Left lung (tissue), 10 donors: ENCODE measurements around the gene GRM7. TPM values are rescaled to one million over a fixed set of nuclear protein-coding genes. Genes with fewer than 3 reads are reported as not detected.

Experiments used
- ATAC-seq: fragments of 200-7000 bp; cut with Tn5 transposase; one replicate; pipeline ENCODE4 v1.9.1; 2020; ENCODE audit warnings: moderate library complexity
- DNase-seq, 4 donors: peaks; one replicate each; pipeline ENCODE4 v3.0.0-alpha.2; 2013 to 2020
- H3K27ac ChIP-seq, 2 donors: fragments of 200-600 bp; sonication (generic) in 1 of 2; one replicate each; pipeline versions ENCODE4 v1.5.0 to v1.8.0; 2020 to 2021
- H3K27me3 ChIP-seq, 2 donors: fragments of 200-600 bp; sonication (generic) in 1 of 2; one replicate each; pipeline versions ENCODE4 v1.5.0 to v1.8.0; 2020 to 2021
- H3K36me3 ChIP-seq, 2 donors: fragments of 200-600 bp; sonication (generic) in 1 of 2; one replicate each; pipeline versions ENCODE4 v1.5.0 to v1.8.0; 2020 to 2021
- H3K4me1 ChIP-seq, 2 donors: fragments of 200-600 bp; one replicate each; pipeline ENCODE4 v1.8.0; 2021
- H3K4me3 ChIP-seq, 2 donors: fragments of 200-600 bp; sonication (generic) in 1 of 2; one replicate each; pipeline versions ENCODE4 v1.5.0 to v1.8.0; 2020 to 2021; ENCODE audit warnings: mild to moderate bottlenecking in 1 of 2
- H3K9me3 ChIP-seq, 2 donors: fragments of 200-600 bp; sonication (generic) in 1 of 2; one replicate each; pipeline versions ENCODE4 v1.5.0 to v1.8.0; 2020 to 2021
- intact Hi-C, 2 donors: fragments of 100-400 bp; cut with DNase I; formaldehyde crosslinking; loops; one replicate each; pipeline versions ENCODE4 v1.11.2 to v1.14.2; 2022
- polyA plus RNA-seq, 6 donors: library from polyadenylated mRNA; unstranded; fragments of 120-200 nt; gene quantifications; one replicate each; pipeline ENCODE4 v1.2.1, GENCODE V29; 2013; ENCODE audit not compliant: insufficient read length in 6 of 6
- total RNA-seq, 2 donors: library from RNA; stranded (reverse); fragmentation: NEBNext Ultra II Directional; extraction: Animal tissue kit (Norgen Biotek cat#: 25700); gene quantifications; one replicate each; pipeline ENCODE4 v1.2.1, GENCODE V29; 2021
- TF ChIP-seq, protein P1 (sequence below), 2 donors: fragments of 200-600 bp; sonication (generic) in 1 of 2; IDR thresholded peaks; one replicate each; pipeline versions ENCODE4 v1.5.0 to v1.8.0; 2021; ENCODE audit warnings: antibody characterized with exemption in 2 of 2
- donor health status: DM: no; HTN: yes; CAD: no.
- donor health status: DM: no; HTN: no; CAD: no.

GRM7 gene
- total and polyA plus RNA-seq, 8 donors = 0.04 to 0.72 (median 0.27) TPM

DNA sequence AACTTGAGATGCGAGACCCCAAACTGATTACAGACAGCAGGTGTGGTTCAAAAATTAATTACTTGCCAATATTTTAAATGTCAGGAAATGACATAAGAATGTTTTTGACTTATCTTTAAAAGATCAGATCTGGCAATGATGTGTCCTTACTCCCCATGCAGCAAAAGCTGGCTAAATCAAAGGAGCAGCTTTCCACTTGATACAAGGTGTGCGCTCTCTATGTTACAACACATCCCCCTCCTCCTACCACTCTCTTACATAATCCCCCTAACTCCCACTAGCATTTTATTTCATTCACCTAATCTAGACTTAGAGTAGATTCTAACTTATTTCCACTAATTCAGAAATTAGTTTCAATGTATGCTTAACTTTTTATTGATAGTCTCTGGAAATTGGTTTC, 609.0 kb downstream of the GRM7 start:
- Histone ChIP-seq H3K27ac (no peak overlapping the region), H3K27me3 (no peaks in the 10 kb centered on the region), H3K4me3 (no peak overlapping the region), H3K4me1 (no peaks in the 10 kb centered on the region), H3K36me3 (no peaks in the 10 kb centered on the region), H3K9me3 (no peaks in the 10 kb centered on the region)
- no peak for ATAC-seq
- intact Hi-C loops = no loop called here
- DNase-seq = no peak
- TF ChIP-seq, protein P1, sequence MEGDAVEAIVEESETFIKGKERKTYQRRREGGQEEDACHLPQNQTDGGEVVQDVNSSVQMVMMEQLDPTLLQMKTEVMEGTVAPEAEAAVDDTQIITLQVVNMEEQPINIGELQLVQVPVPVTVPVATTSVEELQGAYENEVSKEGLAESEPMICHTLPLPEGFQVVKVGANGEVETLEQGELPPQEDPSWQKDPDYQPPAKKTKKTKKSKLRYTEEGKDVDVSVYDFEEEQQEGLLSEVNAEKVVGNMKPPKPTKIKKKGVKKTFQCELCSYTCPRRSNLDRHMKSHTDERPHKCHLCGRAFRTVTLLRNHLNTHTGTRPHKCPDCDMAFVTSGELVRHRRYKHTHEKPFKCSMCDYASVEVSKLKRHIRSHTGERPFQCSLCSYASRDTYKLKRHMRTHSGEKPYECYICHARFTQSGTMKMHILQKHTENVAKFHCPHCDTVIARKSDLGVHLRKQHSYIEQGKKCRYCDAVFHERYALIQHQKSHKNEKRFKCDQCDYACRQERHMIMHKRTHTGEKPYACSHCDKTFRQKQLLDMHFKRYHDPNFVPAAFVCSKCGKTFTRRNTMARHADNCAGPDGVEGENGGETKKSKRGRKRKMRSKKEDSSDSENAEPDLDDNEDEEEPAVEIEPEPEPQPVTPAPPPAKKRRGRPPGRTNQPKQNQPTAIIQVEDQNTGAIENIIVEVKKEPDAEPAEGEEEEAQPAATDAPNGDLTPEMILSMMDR (IDR thresholded peaks at IDR 0.05) = no peak

DNA sequence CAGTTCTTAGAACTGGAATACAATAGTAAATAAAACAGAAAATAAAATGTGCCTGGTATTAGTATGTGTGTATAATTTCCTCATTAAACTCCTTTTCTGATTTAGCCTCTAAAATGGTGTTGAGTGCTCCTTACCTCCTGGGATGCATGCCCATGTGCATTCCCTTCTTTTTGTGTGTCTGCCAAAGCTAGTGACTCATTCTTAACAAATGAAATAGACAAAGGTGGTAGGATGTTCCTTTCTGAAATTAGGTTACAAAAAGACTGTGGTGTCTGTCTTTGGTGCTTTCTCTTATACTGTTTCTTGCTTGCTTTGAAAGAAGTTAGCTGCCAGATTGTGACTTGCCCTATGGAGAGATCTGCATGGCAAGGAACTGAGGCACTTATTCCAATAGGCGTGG, 623.7 kb downstream of the GRM7 start:
- H3K27ac ChIP-seq = no peak overlapping the region
- intact Hi-C loops = no loop called here
- H3K36me3 ChIP-seq = no peaks in the 10 kb centered on the region
- H3K4me3 ChIP-seq = no peak overlapping the region
- H3K27me3 ChIP-seq = no peaks in the 10 kb centered on the region
- H3K4me1 ChIP-seq = no peaks in the 10 kb centered on the region
- ATAC-seq (no peak), DNase-seq (no peak)
- TF ChIP-seq, protein P1 (IDR thresholded peaks at IDR 0.05) = no peak
- peaks cover 0 to 4% of the 10 kb centered on the region in 2 donors for H3K9me3 ChIP-seq

DNA sequence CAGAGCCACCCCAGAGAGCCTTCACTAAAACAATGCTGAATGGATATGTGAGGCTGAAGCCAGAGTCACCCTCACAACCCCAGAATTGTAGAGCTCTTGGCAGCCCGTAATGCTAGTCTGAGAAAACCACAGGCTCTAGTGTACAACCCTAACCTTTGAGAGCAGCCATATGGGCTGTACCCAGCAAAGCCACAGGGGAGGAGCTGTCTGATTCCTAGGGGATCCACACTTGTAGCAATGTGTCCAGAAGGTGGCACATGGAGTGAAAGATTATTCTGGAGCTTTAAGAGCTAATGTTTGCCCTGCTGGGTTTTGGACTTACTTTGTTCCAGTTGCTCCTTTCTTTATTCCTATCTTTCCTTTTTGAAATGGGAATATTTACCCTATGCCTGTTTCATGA, 626.8 kb downstream of the GRM7 start:
- Histone ChIP-seq H3K27ac (no peak overlapping the region), H3K36me3 (no peaks in the 10 kb centered on the region), H3K27me3 (no peaks in the 10 kb centered on the region), H3K4me1 (no peaks in the 10 kb centered on the region), H3K9me3 (peaks cover 0 to 4% of the 10 kb centered on the region in 2 donors), H3K4me3 (no peak overlapping the region)
- DNase-seq (no peak), ATAC-seq (no peak)
- intact Hi-C loops = no loop called here
- TF ChIP-seq, protein P1 (IDR thresholded peaks at IDR 0.05) = no peak

DNA sequence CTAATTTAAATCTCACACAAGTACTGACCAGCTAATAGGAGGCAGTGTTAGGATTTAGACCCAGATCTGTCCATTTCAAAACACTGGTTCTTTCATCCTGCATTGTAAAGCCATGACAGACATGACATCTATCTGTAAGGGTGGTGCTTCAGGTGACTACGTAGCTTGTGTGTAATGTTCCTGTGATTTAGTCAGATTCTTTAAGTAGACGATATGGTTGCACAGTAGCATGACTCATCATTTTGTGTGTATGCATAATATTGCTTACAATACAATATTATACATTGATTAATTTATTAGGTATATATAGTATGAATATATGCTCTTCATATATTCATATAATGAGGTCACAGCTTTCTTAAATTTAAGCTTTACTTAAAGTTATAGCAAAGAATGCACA, 628.5 kb downstream of the GRM7 start:
- TF ChIP-seq, protein P1 (IDR thresholded peaks at IDR 0.05) = no peak
- Histone ChIP-seq H3K9me3 (peaks cover 0 to 10% of the 10 kb centered on the region in 2 donors), H3K27ac (no peak overlapping the region), H3K36me3 (no peaks in the 10 kb centered on the region), H3K4me3 (no peak overlapping the region), H3K4me1 (no peaks in the 10 kb centered on the region), H3K27me3 (no peaks in the 10 kb centered on the region)
- DNase-seq (no peak), ATAC-seq (no peak)
- intact Hi-C loops = no loop called here

DNA sequence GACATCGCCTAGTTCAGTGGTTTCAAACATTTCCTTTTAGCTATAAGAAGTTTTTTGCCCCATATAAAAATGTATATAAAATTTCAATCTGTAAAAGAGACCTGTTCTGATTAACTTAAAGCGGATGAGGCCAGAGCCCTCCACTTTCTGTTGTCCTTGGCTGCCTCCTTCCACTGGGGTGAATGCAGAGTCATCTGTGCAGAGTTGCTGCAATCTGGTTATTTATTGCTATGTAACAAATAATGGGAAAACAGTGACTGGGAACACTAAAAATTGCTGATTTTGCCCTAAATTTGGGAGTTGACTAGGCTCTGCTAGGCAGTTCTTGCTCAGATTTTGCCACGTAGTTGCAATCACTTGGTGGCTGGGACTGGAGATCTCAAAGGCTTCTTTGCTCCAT, 637.8 kb downstream of the GRM7 start:
- Histone ChIP-seq H3K4me3 (no peak overlapping the region), H3K27ac (no peak overlapping the region), H3K27me3 (no peaks in the 10 kb centered on the region), H3K36me3 (no peaks in the 10 kb centered on the region), H3K4me1 (no peaks in the 10 kb centered on the region), H3K9me3 (peaks cover 0 to 12% of the 10 kb centered on the region in 2 donors)
- intact Hi-C loops = no loop called here
- DNase-seq (no peak), ATAC-seq (no peak)
- TF ChIP-seq, protein P1 (IDR thresholded peaks at IDR 0.05) = no peak
